ENCODE data around the gene RBMS1.

The RBMS1 gene

GRCh38 chr2:160241251-160242137, 252.1 kb downstream of the RBMS1 start:
- Histone ChIP-seq H3K9ac (ENCODE audit: low read depth, low read length) (no peak overlapping the region), H3K9me3 (ENCODE audit: control insufficient read depth, insufficient read depth, low read length) (no peaks in the 10 kb centered on the region), H3K4me1 (ENCODE audit: control insufficient read depth, insufficient read depth, low read length) (no peaks in the 10 kb centered on the region), H3K27me3 (ENCODE audit: control insufficient read depth, insufficient read depth, low read length) (no peaks in the 10 kb centered on the region), H3K36me3 (ENCODE audit: control insufficient read depth, insufficient read depth, low read length) (no peaks in the 10 kb centered on the region), H3K4me3 (ENCODE audit: low read depth, low read length) (no peak overlapping the region)

- Histone ChIP-seq H3K9me3 (ENCODE audit: control insufficient read depth, insufficient read depth, low read length) (no peaks in the 10 kb centered on the region), H3K36me3 (ENCODE audit: control insufficient read depth, insufficient read depth, low read length) (no peaks in the 10 kb centered on the region), H3K9ac (ENCODE audit: low read depth, low read length) (no peak overlapping the region), H3K27me3 (ENCODE audit: control insufficient read depth, insufficient read depth, low read length) (no peaks in the 10 kb centered on the region), H3K4me3 (ENCODE audit: low read depth, low read length) (no peak overlapping the region), H3K4me1 (ENCODE audit: control insufficient read depth, insufficient read depth, low read length) (no peaks in the 10 kb centered on the region)
These were observed 254.2 kb downstream of the RBMS1 start for GRCh38 chr2:160239436-160239835.

DNA sequence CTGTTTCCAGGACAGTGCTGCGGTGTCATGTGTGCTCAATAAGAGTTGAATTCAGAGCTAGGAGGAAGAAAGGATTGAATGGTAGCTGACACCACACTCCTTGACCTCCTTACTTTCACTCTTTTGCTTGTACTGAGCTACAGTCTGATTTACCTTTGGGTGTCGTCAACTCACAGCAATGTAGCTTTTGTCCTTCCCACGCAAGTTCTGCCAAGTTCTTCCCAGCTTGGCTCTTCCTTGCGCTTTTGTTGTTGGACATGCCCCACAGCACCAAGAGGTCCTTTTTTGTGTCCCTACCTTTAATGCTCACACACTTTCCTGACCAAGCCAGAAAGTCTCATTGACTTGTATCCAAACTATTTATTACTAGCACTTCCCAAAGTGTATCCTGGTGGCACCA, 255.2 kb downstream of the RBMS1 start:
- no peaks in the 10 kb centered on the region for H3K27me3 ChIP-seq (ENCODE audit: control insufficient read depth, insufficient read depth, low read length)
- no peaks in the 10 kb centered on the region for H3K9me3 ChIP-seq (ENCODE audit: control insufficient read depth, insufficient read depth, low read length)
- no peak overlapping the region for H3K4me3 ChIP-seq (ENCODE audit: low read depth, low read length)
- no peaks in the 10 kb centered on the region for H3K4me1 ChIP-seq (ENCODE audit: control insufficient read depth, insufficient read depth, low read length)
- H3K9ac ChIP-seq (ENCODE audit: low read depth, low read length) = no peak overlapping the region
- no peaks in the 10 kb centered on the region for H3K36me3 ChIP-seq (ENCODE audit: control insufficient read depth, insufficient read depth, low read length)

- Histone ChIP-seq H3K4me3 (ENCODE audit: low read depth, low read length) (no peak overlapping the region), H3K36me3 (ENCODE audit: control insufficient read depth, insufficient read depth, low read length) (no peaks in the 10 kb centered on the region), H3K9ac (ENCODE audit: low read depth, low read length) (no peak overlapping the region), H3K9me3 (ENCODE audit: control insufficient read depth, insufficient read depth, low read length) (no peaks in the 10 kb centered on the region), H3K4me1 (ENCODE audit: control insufficient read depth, insufficient read depth, low read length) (no peaks in the 10 kb centered on the region), H3K27me3 (ENCODE audit: control insufficient read depth, insufficient read depth, low read length) (no peaks in the 10 kb centered on the region)
These were observed 260.6 kb downstream of the RBMS1 start for GRCh38 chr2:160232905-160233475.

DNA sequence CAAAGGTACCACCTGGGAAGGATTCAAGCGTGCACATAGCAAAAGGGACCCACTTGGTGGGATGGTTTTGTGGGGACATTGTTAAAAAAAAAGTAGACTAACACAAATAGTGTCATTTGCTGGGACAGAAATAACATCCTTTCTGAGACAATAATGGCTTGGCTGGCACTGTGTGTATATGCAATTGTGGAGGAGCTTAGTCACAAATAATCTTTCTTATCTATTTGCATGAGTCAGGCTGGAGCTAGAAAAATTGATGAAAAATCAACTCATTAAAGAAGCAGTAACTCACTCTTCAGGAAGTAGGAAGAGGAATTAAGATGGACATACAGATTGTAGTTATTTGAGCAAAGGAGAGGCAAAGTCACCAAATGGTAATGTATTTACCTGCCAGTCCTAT, 264.0 kb downstream of the RBMS1 start:
- H3K9me3 ChIP-seq (ENCODE audit: control insufficient read depth, insufficient read depth, low read length) = no peaks in the 10 kb centered on the region
- H3K9ac ChIP-seq (ENCODE audit: low read depth, low read length) = no peak overlapping the region
- no peaks in the 10 kb centered on the region for H3K4me1 ChIP-seq (ENCODE audit: control insufficient read depth, insufficient read depth, low read length)
- no peaks in the 10 kb centered on the region for H3K27me3 ChIP-seq (ENCODE audit: control insufficient read depth, insufficient read depth, low read length)
- H3K4me3 ChIP-seq (ENCODE audit: low read depth, low read length) = no peak overlapping the region
- H3K36me3 ChIP-seq (ENCODE audit: control insufficient read depth, insufficient read depth, low read length) = no peaks in the 10 kb centered on the region

DNA sequence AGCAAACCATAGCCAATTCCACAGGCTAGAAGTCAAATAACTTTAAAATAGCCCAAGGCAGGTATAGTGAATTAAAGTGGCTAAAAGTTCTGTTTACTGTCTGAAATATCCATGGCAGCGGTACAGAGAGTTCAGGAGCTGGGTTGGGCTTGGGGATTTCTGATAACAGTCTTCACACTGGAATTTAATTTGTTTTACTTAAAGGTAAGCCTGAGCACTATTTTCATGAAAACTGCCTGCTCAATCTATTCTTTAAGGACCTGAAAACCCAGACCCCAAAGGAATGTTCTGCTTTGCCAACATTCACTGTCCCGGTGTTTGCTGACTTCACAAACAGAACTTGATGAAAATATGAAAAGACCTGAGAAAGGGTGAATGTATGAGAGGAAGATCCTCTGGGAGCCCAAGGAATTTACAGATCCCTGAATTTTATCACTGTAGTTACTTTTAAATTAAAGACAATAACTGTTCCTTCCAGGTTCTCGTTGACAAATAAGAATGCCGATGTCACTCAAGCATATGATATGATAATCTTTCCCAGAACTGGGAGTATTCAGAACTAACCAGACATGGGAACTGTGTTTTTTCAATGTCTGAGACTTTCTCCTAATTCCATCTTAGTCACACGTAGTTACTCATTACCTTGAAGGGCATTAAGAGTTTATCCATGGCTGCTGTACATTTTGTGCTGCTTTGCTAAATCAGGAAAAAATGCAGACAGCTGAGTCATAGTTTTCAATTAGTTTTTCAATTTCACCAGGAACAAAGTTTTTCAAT, 265.3 kb downstream of the RBMS1 start:
- Histone ChIP-seq H3K27me3 (ENCODE audit: control insufficient read depth, insufficient read depth, low read length) (no peaks in the 10 kb centered on the region), H3K36me3 (ENCODE audit: control insufficient read depth, insufficient read depth, low read length) (no peaks in the 10 kb centered on the region), H3K9me3 (ENCODE audit: control insufficient read depth, insufficient read depth, low read length) (no peaks in the 10 kb centered on the region), H3K9ac (ENCODE audit: low read depth, low read length) (no peak overlapping the region), H3K4me3 (ENCODE audit: low read depth, low read length) (no peak overlapping the region), H3K4me1 (ENCODE audit: control insufficient read depth, insufficient read depth, low read length) (no peaks in the 10 kb centered on the region)

DNA sequence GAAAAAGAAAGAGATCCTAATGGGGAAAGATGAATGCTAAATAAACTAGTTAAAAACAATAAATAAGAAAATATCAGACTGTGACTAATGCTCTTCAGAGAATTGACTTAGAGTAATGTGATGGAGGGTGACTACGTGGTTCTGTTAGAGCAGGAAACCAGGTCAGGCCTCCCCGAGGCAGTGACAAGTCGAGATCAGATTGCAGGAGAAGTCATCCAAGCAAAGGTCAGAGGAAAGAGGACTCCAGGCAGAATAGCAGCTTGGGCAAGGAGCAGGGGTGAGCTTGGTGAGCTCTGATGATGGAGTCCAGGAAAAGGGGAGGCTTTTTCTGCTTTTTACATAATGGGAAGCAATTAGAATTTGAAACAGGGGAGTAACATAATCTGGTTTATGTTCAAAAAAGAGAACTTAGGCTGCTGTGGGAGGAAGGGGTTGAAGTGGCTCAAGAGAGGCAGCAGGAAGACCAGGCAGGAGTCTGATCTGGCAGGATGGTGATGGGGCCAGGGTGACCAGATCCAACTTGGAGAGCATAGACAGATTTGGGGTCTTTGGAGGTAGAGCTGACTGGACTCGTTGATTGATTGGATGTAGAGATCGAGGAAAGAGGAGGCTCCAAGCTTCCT, 266.2 kb downstream of the RBMS1 start:
- Histone ChIP-seq H3K4me1 (ENCODE audit: control insufficient read depth, insufficient read depth, low read length) (no peaks in the 10 kb centered on the region), H3K36me3 (ENCODE audit: control insufficient read depth, insufficient read depth, low read length) (no peaks in the 10 kb centered on the region), H3K9me3 (ENCODE audit: control insufficient read depth, insufficient read depth, low read length) (no peaks in the 10 kb centered on the region), H3K27me3 (ENCODE audit: control insufficient read depth, insufficient read depth, low read length) (no peaks in the 10 kb centered on the region), H3K9ac (ENCODE audit: low read depth, low read length) (no peak overlapping the region), H3K4me3 (ENCODE audit: low read depth, low read length) (no peak overlapping the region)

GRCh38 chr2:160226367-160226766, 267.2 kb downstream of the RBMS1 start:
- Histone ChIP-seq H3K4me1 (ENCODE audit: control insufficient read depth, insufficient read depth, low read length) (no peaks in the 10 kb centered on the region), H3K9me3 (ENCODE audit: control insufficient read depth, insufficient read depth, low read length) (no peaks in the 10 kb centered on the region), H3K4me3 (ENCODE audit: low read depth, low read length) (no peak overlapping the region), H3K36me3 (ENCODE audit: control insufficient read depth, insufficient read depth, low read length) (no peaks in the 10 kb centered on the region), H3K9ac (ENCODE audit: low read depth, low read length) (no peak overlapping the region), H3K27me3 (ENCODE audit: control insufficient read depth, insufficient read depth, low read length) (no peaks in the 10 kb centered on the region)

- Histone ChIP-seq H3K4me1 (ENCODE audit: control insufficient read depth, insufficient read depth, low read length) (peaks cover under 1% of the 10 kb centered on the region), H3K36me3 (ENCODE audit: control insufficient read depth, insufficient read depth, low read length) (no peaks in the 10 kb centered on the region), H3K9me3 (ENCODE audit: control insufficient read depth, insufficient read depth, low read length) (no peaks in the 10 kb centered on the region), H3K9ac (ENCODE audit: low read depth, low read length) (no peak overlapping the region), H3K27me3 (ENCODE audit: control insufficient read depth, insufficient read depth, low read length) (no peaks in the 10 kb centered on the region), H3K4me3 (ENCODE audit: low read depth, low read length) (no peak overlapping the region)
These were observed 267.9 kb downstream of the RBMS1 start for GRCh38 chr2:160225722-160226121.

- Histone ChIP-seq H3K4me1 (ENCODE audit: control insufficient read depth, insufficient read depth, low read length) (peaks cover 6% of the 10 kb centered on the region), H3K27me3 (ENCODE audit: control insufficient read depth, insufficient read depth, low read length) (no peaks in the 10 kb centered on the region), H3K9me3 (ENCODE audit: control insufficient read depth, insufficient read depth, low read length) (no peaks in the 10 kb centered on the region), H3K9ac (ENCODE audit: low read depth, low read length) (no peak overlapping the region), H3K4me3 (ENCODE audit: low read depth, low read length) (no peak overlapping the region), H3K36me3 (ENCODE audit: control insufficient read depth, insufficient read depth, low read length) (no peaks in the 10 kb centered on the region)
These were observed 269.1 kb downstream of the RBMS1 start for GRCh38 chr2:160224507-160224906.

DNA sequence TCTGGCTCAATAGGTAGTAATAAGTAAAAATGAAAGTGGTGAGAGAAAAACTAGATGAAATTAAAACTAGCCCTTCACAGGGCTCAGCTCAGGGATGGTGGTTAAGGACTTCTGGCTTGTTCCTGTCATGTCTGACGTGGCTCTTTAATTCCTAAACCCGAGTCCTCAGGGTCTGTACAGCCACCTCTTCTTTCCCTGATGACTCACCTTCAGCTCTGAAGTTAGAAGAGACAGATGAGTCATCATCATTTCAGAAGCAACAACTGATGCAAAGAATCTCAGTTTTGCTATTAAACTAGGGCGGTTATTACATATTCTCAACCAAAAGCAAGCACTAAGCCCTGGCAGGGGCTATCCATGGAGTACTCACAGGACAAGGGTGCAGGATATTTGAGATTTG, 269.5 kb downstream of the RBMS1 start:
- H3K4me3 ChIP-seq (ENCODE audit: low read depth, low read length) = no peak overlapping the region

More for the DNA sequence above, 269.5 kb downstream of the RBMS1 start:
- no peaks in the 10 kb centered on the region for H3K9me3 ChIP-seq (ENCODE audit: control insufficient read depth, insufficient read depth, low read length)
- no peaks in the 10 kb centered on the region for H3K27me3 ChIP-seq (ENCODE audit: control insufficient read depth, insufficient read depth, low read length)
- peaks cover 6% of the 10 kb centered on the region for H3K4me1 ChIP-seq (ENCODE audit: control insufficient read depth, insufficient read depth, low read length)
- no peaks in the 10 kb centered on the region for H3K36me3 ChIP-seq (ENCODE audit: control insufficient read depth, insufficient read depth, low read length)
- H3K9ac ChIP-seq (ENCODE audit: low read depth, low read length) = no peak overlapping the region
